HEK293 (cell line): Measurements from ENCODE around the gene CIRBP.

Experiments used
- BCL11A ChIP-seq: fragments of 450-650 bp; formaldehyde crosslinking; IDR thresholded peaks from 2 replicates; pipeline ENCODE4 v1.5.1; 2016; ENCODE audit warnings: low read depth, missing biosample characterization, missing genetic modification characterization
- HOXA7 ChIP-seq: sonication (generic); formaldehyde crosslinking; IDR thresholded peaks from 2 replicates; pipeline ENCODE4 v1.8.1; 2022; ENCODE audit warnings: missing genetic modification reagents, borderline replicate concordance
- KLF1 ChIP-seq: fragments of 450-650 bp; formaldehyde crosslinking; IDR thresholded peaks from 2 replicates; pipeline ENCODE4 v1.5.1; 2016; ENCODE audit warnings: missing biosample characterization, missing genetic modification characterization
- KLF9 ChIP-seq: fragments of 450-650 bp; formaldehyde crosslinking; IDR thresholded peaks from 2 replicates; pipeline ENCODE4 v1.5.1; 2016; ENCODE audit warnings: missing biosample characterization, missing genetic modification characterization, low read depth
- MYNN ChIP-seq: fragments of 450-650 bp; formaldehyde crosslinking; IDR thresholded peaks from 2 replicates; pipeline ENCODE4 v1.5.1; 2016; ENCODE audit warnings: missing biosample characterization, missing genetic modification characterization, borderline replicate concordance
- OVOL3 ChIP-seq: fragments of 450-650 bp; formaldehyde crosslinking; IDR thresholded peaks from 2 replicates; pipeline ENCODE4 v1.5.1; 2016; ENCODE audit warnings: missing biosample characterization, missing genetic modification characterization
- PRDM1 ChIP-seq: fragments of 450-650 bp; formaldehyde crosslinking; IDR thresholded peaks from 2 replicates; pipeline ENCODE4; 2016; ENCODE audit warnings: missing biosample characterization, missing genetic modification characterization
- SCRT2 ChIP-seq: fragments of 450-650 bp; formaldehyde crosslinking; IDR thresholded peaks from 2 replicates; pipeline ENCODE4 v1.5.1; 2016; ENCODE audit warnings: missing biosample characterization, missing genetic modification characterization
- ZBTB8A ChIP-seq: fragments of 450-650 bp; formaldehyde crosslinking; IDR thresholded peaks from 2 replicates; pipeline ENCODE4 v1.5.1; 2016; ENCODE audit warnings: missing biosample characterization, missing genetic modification characterization
- ZFP37 ChIP-seq: fragments of 450-650 bp; formaldehyde crosslinking; IDR thresholded peaks from 2 replicates; pipeline ENCODE4 v1.5.1; 2016; ENCODE audit warnings: missing biosample characterization, missing genetic modification characterization
- ZNF174 ChIP-seq: fragments of 450-650 bp; formaldehyde crosslinking; IDR thresholded peaks from 2 replicates; pipeline ENCODE4 v1.5.0; 2017; ENCODE audit warnings: missing biosample characterization, mild to moderate bottlenecking, missing genetic modification characterization
- ZNF2 ChIP-seq: fragments of 450-650 bp; formaldehyde crosslinking; IDR thresholded peaks from 2 replicates; pipeline ENCODE4 v1.5.1; 2016; ENCODE audit warnings: missing biosample characterization, missing genetic modification characterization
- ZNF248 ChIP-seq: fragments of 450-650 bp; formaldehyde crosslinking; IDR thresholded peaks from 2 replicates; pipeline ENCODE4 v1.5.1; 2017; ENCODE audit warnings: missing biosample characterization, missing genetic modification characterization
- ZNF274 ChIP-seq, 2 experiments: fragments of 200-500 bp in 1 of 2; fragments of 450-650 bp in 1 of 2; sonication (Bioruptor generic) in 1 of 2; formaldehyde crosslinking in 1 of 2; IDR thresholded peaks; 2 replicates each; pipeline versions ENCODE4 v1.5.1 to v1.6.1; 2014 to 2016; ENCODE audit warnings: borderline replicate concordance in 1 of 2, inconsistent platforms in 1 of 2, low read length in 1 of 2, missing biosample characterization in 1 of 2, missing genetic modification characterization in 1 of 2
- ZNF311 ChIP-seq: fragments of 450-650 bp; formaldehyde crosslinking; IDR thresholded peaks from 2 replicates; pipeline ENCODE4 v1.5.1; 2017; ENCODE audit warnings: missing biosample characterization, missing genetic modification characterization, borderline replicate concordance
- ZNF354C ChIP-seq: fragments of 450-650 bp; formaldehyde crosslinking; IDR thresholded peaks from 2 replicates; pipeline ENCODE4 v1.5.1; 2016; ENCODE audit warnings: missing biosample characterization, missing genetic modification characterization, low read depth, borderline replicate concordance
- ZNF394 ChIP-seq: fragments of 450-650 bp; formaldehyde crosslinking; IDR thresholded peaks from 2 replicates; pipeline ENCODE4 v1.5.1; 2016; ENCODE audit warnings: missing biosample characterization, missing genetic modification characterization, mild to moderate bottlenecking, moderate library complexity, borderline replicate concordance
- ZNF473 ChIP-seq: fragments of 450-650 bp; formaldehyde crosslinking; IDR thresholded peaks from 2 replicates; pipeline ENCODE4 v1.5.1; 2017; ENCODE audit warnings: missing biosample characterization, missing genetic modification characterization
- ZNF521 ChIP-seq: fragments of 450-650 bp; formaldehyde crosslinking; IDR thresholded peaks from 2 replicates; pipeline ENCODE4 v1.5.1; 2017; ENCODE audit warnings: missing biosample characterization, mild to moderate bottlenecking, missing genetic modification characterization
- ZNF558 ChIP-seq: fragments of 450-650 bp; formaldehyde crosslinking; IDR thresholded peaks from 2 replicates; pipeline ENCODE4 v1.5.1; 2016; ENCODE audit warnings: missing biosample characterization, missing genetic modification characterization
- ZNF560 ChIP-seq: fragments of 450-650 bp; formaldehyde crosslinking; IDR thresholded peaks from 2 replicates; pipeline ENCODE4 v1.5.1; 2017; ENCODE audit warnings: missing biosample characterization, missing genetic modification characterization, borderline replicate concordance
- ZNF610 ChIP-seq: fragments of 450-650 bp; formaldehyde crosslinking; IDR thresholded peaks from 2 replicates; pipeline ENCODE4 v1.5.1; 2016; ENCODE audit warnings: missing biosample characterization, missing genetic modification characterization, borderline replicate concordance
- ZNF654 ChIP-seq: fragments of 450-650 bp; formaldehyde crosslinking; IDR thresholded peaks from 2 replicates; pipeline ENCODE4 v1.5.1; 2016; ENCODE audit warnings: low read depth, missing biosample characterization, missing genetic modification characterization
- ZSCAN16 ChIP-seq: fragments of 450-650 bp; formaldehyde crosslinking; IDR thresholded peaks from 2 replicates; pipeline ENCODE4 v1.5.1; 2016; ENCODE audit warnings: missing biosample characterization, missing genetic modification characterization
- ZXDB ChIP-seq: fragments of 450-650 bp; formaldehyde crosslinking; IDR thresholded peaks from 2 replicates; pipeline ENCODE4 v1.5.1; 2016; ENCODE audit warnings: missing biosample characterization, missing genetic modification characterization
- TF ChIP-seq, protein P1 (sequence below): fragments of 450-650 bp; formaldehyde crosslinking; IDR thresholded peaks from 2 replicates; pipeline ENCODE4 v1.5.1; 2017; ENCODE audit warnings: missing biosample characterization, missing genetic modification characterization
- TF ChIP-seq, protein P2 (sequence below): fragments of 450-650 bp; formaldehyde crosslinking; IDR thresholded peaks from 2 replicates; pipeline ENCODE4 v1.5.1; 2016; ENCODE audit warnings: missing biosample characterization, missing genetic modification characterization, low read depth
- TF ChIP-seq, protein P3 (sequence below): fragments of 450-650 bp; formaldehyde crosslinking; IDR thresholded peaks from 2 replicates; pipeline ENCODE4 v1.5.1; 2016; ENCODE audit warnings: missing biosample characterization, missing genetic modification characterization
- TF ChIP-seq, protein P4 (sequence below): fragments of 450-650 bp; formaldehyde crosslinking; IDR thresholded peaks from 2 replicates; pipeline ENCODE4 v1.5.1; 2016; ENCODE audit warnings: missing biosample characterization, missing genetic modification characterization
- TF ChIP-seq, protein P5 (sequence below): fragments of 450-650 bp; formaldehyde crosslinking; IDR thresholded peaks from 2 replicates; pipeline ENCODE4 v1.5.1; 2016; ENCODE audit warnings: missing biosample characterization, missing genetic modification characterization
- TF ChIP-seq, protein P6 (sequence below): fragments of 450-650 bp; formaldehyde crosslinking; IDR thresholded peaks from 2 replicates; pipeline ENCODE4 v1.5.1; 2016; ENCODE audit warnings: missing biosample characterization, missing genetic modification characterization

CIRBP gene

DNA sequence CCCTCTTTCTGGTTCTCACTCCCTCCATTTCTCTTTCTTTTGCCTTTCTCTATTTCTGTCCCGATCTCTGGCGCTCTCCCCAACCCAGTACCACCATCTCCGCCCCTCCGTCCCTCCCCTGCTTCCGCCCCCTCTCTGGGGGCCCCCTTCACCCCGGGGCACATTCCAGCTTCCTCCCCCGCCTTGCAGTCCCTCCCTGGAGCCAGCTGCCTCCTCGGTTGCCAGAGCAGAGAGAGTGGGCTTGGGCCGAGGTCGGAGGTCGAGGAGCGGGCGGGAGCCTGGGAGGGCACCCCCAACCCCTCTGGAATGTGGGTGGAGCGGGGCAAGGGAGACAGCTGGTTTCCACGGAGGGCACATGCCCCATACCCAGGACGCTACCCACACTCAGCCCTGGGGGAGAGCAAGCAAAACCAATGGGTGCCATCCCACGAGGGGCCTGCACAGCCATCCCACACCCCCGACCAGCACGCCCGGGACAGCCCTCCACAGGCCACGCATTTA lies 6.5 kb upstream of the CIRBP start (continued):
- TF ChIP-seq ZSCAN16 (tag by site-specific recombination): no peak
- no peak for TF ChIP-seq ZNF521 (tag by site-specific recombination)
- TF ChIP-seq ZBTB8A (tag by site-specific recombination): peak; percentile 13; the same call in 1 of the 2 replicates
- TF ChIP-seq HOXA7: no peak
- no peak for TF ChIP-seq ZNF473 (tag by site-specific recombination)
- TF ChIP-seq ZNF174 (tag by site-specific recombination): no peak
- no peak for TF ChIP-seq ZNF354C (tag by site-specific recombination)
- TF ChIP-seq PRDM1 (tag by site-specific recombination): peak; percentile 55; the same call in 1 of the 2 replicates
- no peak for TF ChIP-seq MYNN (tag by site-specific recombination)
- no peak for TF ChIP-seq ZNF394 (tag by site-specific recombination)
- no peak for TF ChIP-seq ZFP37 (tag by site-specific recombination)
- TF ChIP-seq, protein P1, sequence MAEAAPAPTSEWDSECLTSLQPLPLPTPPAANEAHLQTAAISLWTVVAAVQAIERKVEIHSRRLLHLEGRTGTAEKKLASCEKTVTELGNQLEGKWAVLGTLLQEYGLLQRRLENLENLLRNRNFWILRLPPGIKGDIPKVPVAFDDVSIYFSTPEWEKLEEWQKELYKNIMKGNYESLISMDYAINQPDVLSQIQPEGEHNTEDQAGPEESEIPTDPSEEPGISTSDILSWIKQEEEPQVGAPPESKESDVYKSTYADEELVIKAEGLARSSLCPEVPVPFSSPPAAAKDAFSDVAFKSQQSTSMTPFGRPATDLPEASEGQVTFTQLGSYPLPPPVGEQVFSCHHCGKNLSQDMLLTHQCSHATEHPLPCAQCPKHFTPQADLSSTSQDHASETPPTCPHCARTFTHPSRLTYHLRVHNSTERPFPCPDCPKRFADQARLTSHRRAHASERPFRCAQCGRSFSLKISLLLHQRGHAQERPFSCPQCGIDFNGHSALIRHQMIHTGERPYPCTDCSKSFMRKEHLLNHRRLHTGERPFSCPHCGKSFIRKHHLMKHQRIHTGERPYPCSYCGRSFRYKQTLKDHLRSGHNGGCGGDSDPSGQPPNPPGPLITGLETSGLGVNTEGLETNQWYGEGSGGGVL: peak; percentile 70
- TF ChIP-seq KLF9 (tag by site-specific recombination): no peak
- TF ChIP-seq ZNF610 (tag by site-specific recombination): no peak
- no peak for TF ChIP-seq ZNF274 (IDR thresholded peaks at IDR 0.05; ENCODE audit: low read length)
- TF ChIP-seq ZNF274 (tag by site-specific recombination; IDR thresholded peaks at IDR 0.05; ENCODE audit: borderline replicate concordance): no peak
- no peak for TF ChIP-seq ZNF248
- TF ChIP-seq, protein P2, sequence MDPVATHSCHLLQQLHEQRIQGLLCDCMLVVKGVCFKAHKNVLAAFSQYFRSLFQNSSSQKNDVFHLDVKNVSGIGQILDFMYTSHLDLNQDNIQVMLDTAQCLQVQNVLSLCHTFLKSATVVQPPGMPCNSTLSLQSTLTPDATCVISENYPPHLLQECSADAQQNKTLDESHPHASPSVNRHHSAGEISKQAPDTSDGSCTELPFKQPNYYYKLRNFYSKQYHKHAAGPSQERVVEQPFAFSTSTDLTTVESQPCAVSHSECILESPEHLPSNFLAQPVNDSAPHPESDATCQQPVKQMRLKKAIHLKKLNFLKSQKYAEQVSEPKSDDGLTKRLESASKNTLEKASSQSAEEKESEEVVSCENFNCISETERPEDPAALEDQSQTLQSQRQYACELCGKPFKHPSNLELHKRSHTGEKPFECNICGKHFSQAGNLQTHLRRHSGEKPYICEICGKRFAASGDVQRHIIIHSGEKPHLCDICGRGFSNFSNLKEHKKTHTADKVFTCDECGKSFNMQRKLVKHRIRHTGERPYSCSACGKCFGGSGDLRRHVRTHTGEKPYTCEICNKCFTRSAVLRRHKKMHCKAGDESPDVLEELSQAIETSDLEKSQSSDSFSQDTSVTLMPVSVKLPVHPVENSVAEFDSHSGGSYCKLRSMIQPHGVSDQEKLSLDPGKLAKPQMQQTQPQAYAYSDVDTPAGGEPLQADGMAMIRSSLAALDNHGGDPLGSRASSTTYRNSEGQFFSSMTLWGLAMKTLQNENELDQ: no peak
- peak; percentile 99 for TF ChIP-seq KLF1 (tag by site-specific recombination)
- TF ChIP-seq OVOL3 (tag by site-specific recombination): no peak
- TF ChIP-seq, protein P3, sequence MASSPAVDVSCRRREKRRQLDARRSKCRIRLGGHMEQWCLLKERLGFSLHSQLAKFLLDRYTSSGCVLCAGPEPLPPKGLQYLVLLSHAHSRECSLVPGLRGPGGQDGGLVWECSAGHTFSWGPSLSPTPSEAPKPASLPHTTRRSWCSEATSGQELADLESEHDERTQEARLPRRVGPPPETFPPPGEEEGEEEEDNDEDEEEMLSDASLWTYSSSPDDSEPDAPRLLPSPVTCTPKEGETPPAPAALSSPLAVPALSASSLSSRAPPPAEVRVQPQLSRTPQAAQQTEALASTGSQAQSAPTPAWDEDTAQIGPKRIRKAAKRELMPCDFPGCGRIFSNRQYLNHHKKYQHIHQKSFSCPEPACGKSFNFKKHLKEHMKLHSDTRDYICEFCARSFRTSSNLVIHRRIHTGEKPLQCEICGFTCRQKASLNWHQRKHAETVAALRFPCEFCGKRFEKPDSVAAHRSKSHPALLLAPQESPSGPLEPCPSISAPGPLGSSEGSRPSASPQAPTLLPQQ (tag by site-specific recombination): no peak
- TF ChIP-seq, protein P4, sequence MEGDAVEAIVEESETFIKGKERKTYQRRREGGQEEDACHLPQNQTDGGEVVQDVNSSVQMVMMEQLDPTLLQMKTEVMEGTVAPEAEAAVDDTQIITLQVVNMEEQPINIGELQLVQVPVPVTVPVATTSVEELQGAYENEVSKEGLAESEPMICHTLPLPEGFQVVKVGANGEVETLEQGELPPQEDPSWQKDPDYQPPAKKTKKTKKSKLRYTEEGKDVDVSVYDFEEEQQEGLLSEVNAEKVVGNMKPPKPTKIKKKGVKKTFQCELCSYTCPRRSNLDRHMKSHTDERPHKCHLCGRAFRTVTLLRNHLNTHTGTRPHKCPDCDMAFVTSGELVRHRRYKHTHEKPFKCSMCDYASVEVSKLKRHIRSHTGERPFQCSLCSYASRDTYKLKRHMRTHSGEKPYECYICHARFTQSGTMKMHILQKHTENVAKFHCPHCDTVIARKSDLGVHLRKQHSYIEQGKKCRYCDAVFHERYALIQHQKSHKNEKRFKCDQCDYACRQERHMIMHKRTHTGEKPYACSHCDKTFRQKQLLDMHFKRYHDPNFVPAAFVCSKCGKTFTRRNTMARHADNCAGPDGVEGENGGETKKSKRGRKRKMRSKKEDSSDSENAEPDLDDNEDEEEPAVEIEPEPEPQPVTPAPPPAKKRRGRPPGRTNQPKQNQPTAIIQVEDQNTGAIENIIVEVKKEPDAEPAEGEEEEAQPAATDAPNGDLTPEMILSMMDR (tag by site-specific recombination): no peak
- TF ChIP-seq, protein P5, sequence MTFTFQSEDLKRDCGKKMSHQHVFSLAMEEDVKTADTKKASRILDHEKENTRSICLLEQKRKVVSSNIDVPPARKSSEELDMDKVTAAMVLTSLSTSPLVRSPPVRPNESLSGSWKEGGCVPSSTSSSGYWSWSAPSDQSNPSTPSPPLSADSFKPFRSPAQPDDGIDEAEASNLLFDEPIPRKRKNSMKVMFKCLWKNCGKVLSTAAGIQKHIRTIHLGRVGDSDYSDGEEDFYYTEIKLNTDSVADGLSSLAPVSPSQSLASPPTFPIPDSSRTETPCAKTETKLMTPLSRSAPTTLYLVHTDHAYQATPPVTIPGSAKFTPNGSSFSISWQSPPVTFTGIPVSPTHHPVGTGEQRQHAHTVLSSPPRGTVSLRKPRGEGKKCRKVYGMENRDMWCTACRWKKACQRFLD (tag by site-specific recombination): no peak
- TF ChIP-seq ZXDB (tag by site-specific recombination): no peak
- no peak for TF ChIP-seq ZNF311 (tag by site-specific recombination)
- no peak for TF ChIP-seq ZNF558 (tag by site-specific recombination)
- TF ChIP-seq SCRT2 (tag by site-specific recombination): no peak
- no peak for TF ChIP-seq ZNF560 (tag by site-specific recombination)
- no peak for TF ChIP-seq ZNF2 (tag by site-specific recombination)
- TF ChIP-seq, protein P6, sequence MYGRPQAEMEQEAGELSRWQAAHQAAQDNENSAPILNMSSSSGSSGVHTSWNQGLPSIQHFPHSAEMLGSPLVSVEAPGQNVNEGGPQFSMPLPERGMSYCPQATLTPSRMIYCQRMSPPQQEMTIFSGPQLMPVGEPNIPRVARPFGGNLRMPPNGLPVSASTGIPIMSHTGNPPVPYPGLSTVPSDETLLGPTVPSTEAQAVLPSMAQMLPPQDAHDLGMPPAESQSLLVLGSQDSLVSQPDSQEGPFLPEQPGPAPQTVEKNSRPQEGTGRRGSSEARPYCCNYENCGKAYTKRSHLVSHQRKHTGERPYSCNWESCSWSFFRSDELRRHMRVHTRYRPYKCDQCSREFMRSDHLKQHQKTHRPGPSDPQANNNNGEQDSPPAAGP (tag by site-specific recombination): peak; percentile 99; the same call in 1 of the 2 replicates
- no peak for TF ChIP-seq ZNF654 (tag by site-specific recombination)
- 0 out of 2 replicates have a peak, but pooled peaks have one; percentile 66 for TF ChIP-seq BCL11A (tag by site-specific recombination)
